ENCODE data around the gene NAT16. TPM values are rescaled to one million over a fixed set of nuclear protein-coding genes. Genes with fewer than 3 reads are reported as not detected.
A peak's percentile ranks its signal among the peaks of the same experiment; 100 is the strongest.

The NAT16 gene
- total and polyA plus RNA-seq, 8 donors: 0.04 to 0.27 (median 0.09) TPM; not detected in 2

- peaks cover 0 to 46% of the 10 kb centered on the region in 2 donors for H3K27me3 ChIP-seq
- peak overlapping the region; percentile 63 to 83 for H3K27ac ChIP-seq
- ATAC-seq: no peak
- peak overlapping the region; percentile 17 to 41 for H3K4me3 ChIP-seq
- peaks cover 0 to 21% of the 10 kb centered on the region in 2 donors for H3K36me3 ChIP-seq
- DNase-seq: no peak
- intact Hi-C loops (cut with DNase I): no loop called here
- no peaks in the 10 kb centered on the region for H3K9me3 ChIP-seq
- peaks cover 12 to 54% of the 10 kb centered on the region in 2 donors for H3K4me1 ChIP-seq
- no peak for TF ChIP-seq CTCF (IDR thresholded peaks at IDR 0.05)
Measured at GRCh38 chr7:101128040-101128834, 51.9 kb downstream of the NAT16 start.

- TF ChIP-seq CTCF (IDR thresholded peaks at IDR 0.05): no peak
- H3K36me3 ChIP-seq: peaks cover 0 to 21% of the 10 kb centered on the region in 2 donors
- peaks cover 14 to 61% of the 10 kb centered on the region in 2 donors for H3K4me1 ChIP-seq
- peaks cover 0 to 53% of the 10 kb centered on the region in 2 donors for H3K27me3 ChIP-seq
- H3K4me3 ChIP-seq: peak overlapping the region; percentile 17 to 41
- no peak for ATAC-seq
- no peak for DNase-seq
- intact Hi-C loops (cut with DNase I): no loop called here
- peak overlapping the region; percentile 63 to 83 for H3K27ac ChIP-seq
- no peaks in the 10 kb centered on the region for H3K9me3 ChIP-seq
Measured at GRCh38 chr7:101127460-101128039, 52.5 kb downstream of the NAT16 start.

GRCh38 chr7:101126651-101127459 lies 53.2 kb downstream of the NAT16 start, which contains the start of gene SERPINE1:
TSS of gene SERPINE1 (plus strand) at chr7:101127104. CDS start at chr7:101128394, 1,290 bp downstream.
- intact Hi-C loops (cut with DNase I): no loop called here
- no peak for TF ChIP-seq CTCF (IDR thresholded peaks at IDR 0.05)
- Histone ChIP-seq H3K4me1 (peaks cover 17 to 68% of the 10 kb centered on the region in 2 donors), H3K36me3 (peaks cover 0 to 15% of the 10 kb centered on the region in 2 donors), H3K27me3 (peaks cover 0 to 58% of the 10 kb centered on the region in 2 donors), H3K4me3 (peak within 1 kb of the TSS; percentile 17 to 41), H3K9me3 (no peaks in the 10 kb centered on the region), H3K27ac (peak within 1 kb of the TSS; percentile 63 to 83)
- ATAC-seq: peak; percentile 77
- peak; percentile 79 to 95 (median 86) for DNase-seq

GRCh38 chr7:101125989-101126650 lies 54.0 kb downstream of the NAT16 start:
- peak; percentile 38 for ATAC-seq
- peak in 3 of 4 donors; percentile 54 to 77 (median 75) for DNase-seq
- H3K27me3 ChIP-seq: peaks cover 0 to 58% of the 10 kb centered on the region in 2 donors

More at GRCh38 chr7:101125989-101126650, 54.0 kb downstream of the NAT16 start:
- H3K27ac ChIP-seq: peak overlapping the region; percentile 63 to 83
- H3K4me1 ChIP-seq: peaks cover 17 to 75% of the 10 kb centered on the region in 2 donors
- intact Hi-C loops (cut with DNase I): no loop called here
- no peak for TF ChIP-seq CTCF (IDR thresholded peaks at IDR 0.05)
- H3K36me3 ChIP-seq: peaks cover 0 to 10% of the 10 kb centered on the region in 2 donors
- no peak overlapping the region for H3K4me3 ChIP-seq
- no peaks in the 10 kb centered on the region for H3K9me3 ChIP-seq
